HFFc6 (cell line): ENCODE data around the gene SH3PXD2B. TPM values are rescaled to one million over a fixed set of nuclear protein-coding genes. Genes with fewer than 3 reads are reported as not detected.

Source experiments
- DNase-seq: peaks from one replicate; pipeline ENCODE4 v3.0.0-alpha.2; 2018
- H3K27ac Mint-ChIP-seq: 2 replicates; pipeline ENCODE4 v1.8.0; 2020; ENCODE audit warnings: mild to moderate bottlenecking, mixed read lengths
- H3K27me3 Mint-ChIP-seq: 2 replicates; pipeline ENCODE4 v1.8.0; 2021; ENCODE audit warnings: mild to moderate bottlenecking, moderate library complexity, mixed read lengths; ENCODE audit not compliant: insufficient read depth
- H3K36me3 Mint-ChIP-seq: 2 replicates; pipeline ENCODE4 v1.8.0; 2021; ENCODE audit warnings: low read depth, mixed read lengths
- H3K4me1 Mint-ChIP-seq: 2 replicates; pipeline ENCODE4 v1.8.0; 2020; ENCODE audit warnings: low read depth, mixed read lengths
- H3K4me3 Mint-ChIP-seq: 2 replicates; pipeline ENCODE4 v1.8.0; 2020; ENCODE audit warnings: mild to moderate bottlenecking, moderate library complexity, mixed read lengths
- H3K9me3 Mint-ChIP-seq: 2 replicates; pipeline ENCODE4 v1.8.0; 2020; ENCODE audit warnings: mild to moderate bottlenecking, mixed read lengths
- CTCF ChIP-seq: fragments of 200-600 bp; sonication (generic); IDR thresholded peaks from 2 replicates; pipeline ENCODE4 v1.5.0; 2021; ENCODE audit warnings: antibody characterized with exemption, mild to moderate bottlenecking
- total RNA-seq, 6 experiments: library from RNA; stranded (reverse); fragmentation: NEBNext Ultra II Directional; extraction: Animal tissue kit (Norgen Biotek cat#: 25700); gene quantifications; 2 replicates in 1 of 6; 3 replicates in 5 of 6; pipeline ENCODE4 v1.2.3, GENCODE V29; 2021

Gene SH3PXD2B
- total RNA-seq, 6 experiments from 2014 or later, result 12.4 to 28.4 (median 24.3) TPM

- Mint-ChIP-seq H3K36me3 (no peaks in the 10 kb centered on the region), H3K9me3 (no peaks in the 10 kb centered on the region), H3K27ac (no peak overlapping the region), H3K27me3 (peaks cover 22% of the 10 kb centered on the region), H3K4me3 (no peak overlapping the region), H3K4me1 (no peaks in the 10 kb centered on the region)
- no peak for DNase-seq
- no peak for TF ChIP-seq CTCF
Observed at GRCh38 chr5:172485511-172486202, 31.3 kb upstream of the SH3PXD2B start.

DNA sequence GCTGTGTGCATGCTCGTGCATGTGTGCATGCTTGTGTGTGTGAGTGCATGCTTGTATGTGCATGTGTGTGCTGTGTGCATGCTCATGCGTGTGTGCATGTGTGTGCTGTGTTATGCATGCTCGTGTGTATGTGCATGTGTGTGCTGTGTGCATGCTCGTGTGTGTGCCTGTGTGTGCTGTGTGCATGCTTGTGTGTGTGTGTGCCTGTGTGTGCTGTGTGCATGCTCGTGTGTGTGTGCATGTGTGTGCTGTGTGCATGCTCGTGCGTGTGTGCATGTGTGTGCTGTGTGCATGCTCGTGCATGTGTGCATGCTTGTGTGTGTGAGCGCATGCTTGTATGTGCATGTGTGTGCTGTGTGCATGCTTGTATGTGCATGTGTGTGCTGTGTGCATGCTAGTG lies 30.3 kb upstream of the SH3PXD2B start:
- DNase-seq, result no peak
- TF ChIP-seq CTCF, result no peak
- H3K4me1 Mint-ChIP-seq, result no peaks in the 10 kb centered on the region
- H3K27me3 Mint-ChIP-seq, result peaks cover 18% of the 10 kb centered on the region
- no peak overlapping the region for H3K27ac Mint-ChIP-seq
- no peak overlapping the region for H3K4me3 Mint-ChIP-seq
- no peaks in the 10 kb centered on the region for H3K36me3 Mint-ChIP-seq
- no peaks in the 10 kb centered on the region for H3K9me3 Mint-ChIP-seq

DNA sequence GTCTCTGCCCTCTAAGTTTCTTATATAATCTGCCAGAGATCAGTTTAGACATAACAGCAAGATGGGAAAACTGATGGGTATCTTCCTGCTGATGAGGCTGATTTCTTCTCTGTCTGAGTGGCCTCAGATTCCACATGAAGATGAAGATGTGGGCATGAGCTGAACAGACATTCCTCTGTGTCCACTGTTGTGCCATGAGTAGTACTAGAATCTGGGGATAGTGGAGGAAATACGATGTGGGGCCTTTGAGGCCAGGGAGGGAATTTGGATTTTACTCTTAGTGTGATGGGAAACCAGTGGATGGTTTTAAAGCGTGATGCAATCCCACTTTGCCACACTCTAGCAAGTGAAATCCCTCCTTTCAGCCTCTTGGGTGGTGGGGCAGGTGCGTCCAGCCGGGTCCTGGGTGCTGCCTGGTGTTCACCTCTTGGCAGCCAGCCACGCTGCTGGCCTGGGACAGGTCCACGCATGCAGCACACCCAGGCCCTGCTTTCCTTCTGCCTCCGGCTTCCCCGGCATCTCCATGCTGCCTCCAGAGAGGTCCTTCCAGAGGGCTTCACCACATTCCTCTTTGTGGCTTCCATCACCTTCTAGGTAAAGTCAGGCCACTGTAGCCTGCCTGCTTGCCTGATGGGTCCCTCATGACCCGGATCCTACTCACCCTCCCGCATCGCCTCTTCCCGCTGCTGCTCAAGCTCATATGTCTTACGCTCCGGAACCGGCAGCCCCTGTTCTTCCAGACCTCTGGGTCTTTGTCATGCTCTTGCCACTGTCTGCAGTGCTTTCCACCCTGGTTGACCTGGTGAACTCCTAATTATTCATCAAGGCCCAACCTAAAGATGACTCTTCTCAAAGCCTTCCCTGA lies 28.1 kb upstream of the SH3PXD2B start:
- Mint-ChIP-seq H3K4me1 (no peaks in the 10 kb centered on the region), H3K27ac (no peak overlapping the region), H3K27me3 (peaks cover 14% of the 10 kb centered on the region), H3K36me3 (no peaks in the 10 kb centered on the region), H3K9me3 (no peaks in the 10 kb centered on the region), H3K4me3 (no peak overlapping the region; the same call in 1 of the 2 replicates)
- no peak for TF ChIP-seq CTCF
- DNase-seq, result no peak

DNA sequence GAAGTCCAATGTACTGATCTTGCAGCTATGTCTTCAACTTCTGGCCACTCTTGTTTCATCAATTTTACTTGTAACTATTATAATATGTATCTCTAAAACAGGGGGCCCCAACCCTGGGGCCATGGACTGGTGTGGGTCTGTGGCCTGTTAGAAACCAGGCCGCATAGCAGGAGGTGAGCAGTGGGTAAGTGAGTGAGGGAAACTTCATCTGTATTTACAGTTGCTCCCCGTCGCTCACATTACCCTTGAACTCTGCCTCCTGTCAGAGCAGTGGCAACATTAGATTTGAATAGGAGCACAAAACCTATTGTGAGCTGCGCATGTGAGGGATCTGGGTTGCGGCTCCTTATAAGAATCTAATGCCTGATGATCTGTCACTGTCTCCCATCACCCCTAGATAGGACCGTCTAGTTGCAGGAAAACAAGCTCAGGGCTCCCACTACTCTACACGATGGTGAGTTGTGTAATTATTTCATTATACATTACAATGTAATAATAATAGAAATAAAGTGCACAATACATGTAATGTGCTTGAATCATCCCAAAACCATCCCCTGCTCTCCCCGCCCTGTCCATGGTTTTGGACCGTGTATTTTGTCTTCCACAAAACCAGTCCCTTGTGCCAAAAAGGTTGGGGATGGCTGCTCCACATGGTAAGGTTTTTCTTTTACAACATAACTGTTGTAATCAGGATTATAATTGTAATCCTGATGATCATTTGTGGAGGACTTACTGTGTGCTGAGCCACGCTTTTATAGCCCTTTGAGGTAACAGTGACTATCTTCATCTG lies 26.9 kb upstream of the SH3PXD2B start:
- DNase-seq, result no peak
- H3K4me3 Mint-ChIP-seq, result no peak overlapping the region
- no peak overlapping the region for H3K27ac Mint-ChIP-seq
- H3K9me3 Mint-ChIP-seq, result no peaks in the 10 kb centered on the region
- peaks cover 20% of the 10 kb centered on the region for H3K27me3 Mint-ChIP-seq
- no peak for TF ChIP-seq CTCF
- H3K4me1 Mint-ChIP-seq, result no peaks in the 10 kb centered on the region
- H3K36me3 Mint-ChIP-seq, result no peaks in the 10 kb centered on the region

DNA sequence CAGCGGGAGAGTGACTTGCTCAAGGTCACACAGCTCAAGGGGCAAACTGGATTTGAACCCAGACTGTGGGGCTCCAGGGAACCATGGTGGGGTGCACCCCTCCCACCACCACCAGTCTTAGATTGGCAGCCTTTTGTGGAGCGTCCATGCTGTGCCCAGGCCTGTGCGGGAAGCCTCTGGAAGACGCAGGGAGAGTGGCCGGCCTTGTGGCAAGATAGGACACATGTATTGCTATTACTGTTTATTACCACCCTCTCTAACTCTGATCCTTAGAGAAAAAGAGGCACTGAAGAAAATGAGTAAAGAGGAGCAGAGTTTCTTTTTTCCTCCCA lies 25.4 kb upstream of the SH3PXD2B start:
- no peak for DNase-seq
- Mint-ChIP-seq H3K27ac (no peak overlapping the region), H3K4me3 (no peak overlapping the region), H3K27me3 (peaks cover 11% of the 10 kb centered on the region), H3K9me3 (no peaks in the 10 kb centered on the region), H3K36me3 (no peaks in the 10 kb centered on the region), H3K4me1 (no peaks in the 10 kb centered on the region)
- TF ChIP-seq CTCF, result no peak
